HCT116 (cell line): ENCODE results near the gene UBTD1. TPM values are rescaled to one million over a fixed set of nuclear protein-coding genes. Genes with fewer than 3 reads are reported as not detected.
A peak's percentile ranks its signal among the peaks of the same experiment; 100 is the strongest.

Experiments
- ATAC-seq: fragments of 200-7000 bp; cut with Tn5 transposase; 2 replicates; pipeline ENCODE4 v1.9.1; 2020; ENCODE audit warnings: mild to moderate bottlenecking, moderate library complexity
- BruUV-seq: library from RNA; stranded (reverse); fragments of 400-500 nt; replicated peaks from 2 replicates; lab custom pipeline; 2021; lab: Mats Ljungman, UMichigan
- CTCF ChIA-PET: fragments of 300-600 bp; sonication (Branson Sonifier 250); formaldehyde crosslinking; loops from one replicate; lab custom pipeline; 2021; ENCODE audit warnings: antibody characterized with exemption; lab: Charles Lee
- POLR2A ChIA-PET: fragments of 300-600, 350-600 bp; sonication (Branson Sonifier 250); formaldehyde crosslinking; loops from one replicate; lab custom pipeline; 2021; ENCODE audit warnings: antibody characterized with exemption; lab: Charles Lee
- RAD21 ChIA-PET, 2 experiments: fragments of 300-600 bp; sonication (Branson Sonifier 250); formaldehyde crosslinking; loops; one replicate each; lab custom pipeline; 2023; ENCODE audit warnings: low total read pairs in 2 of 2; ENCODE audit not compliant: uncharacterized antibody in 2 of 2, unreplicated experiment in 2 of 2, low non-redundant PET in 1 of 2; lab: Charles Lee
- DNase-seq: peaks from one replicate; pipeline ENCODE4 v3.0.0-alpha.2; 2010; ENCODE audit warnings: low read depth, low spot score
- H2AFZ ChIP-seq: fragments of 200-600 bp; shearing (Covaris generic), sonication (generic); 2 replicates; pipeline ENCODE4 v1.6.1; 2017; ENCODE audit warnings: low read depth, mixed run types, mixed read lengths, antibody characterized with exemption, low read length; ENCODE audit not compliant: poor library complexity, severe bottlenecking
- H3K27ac ChIP-seq: 2 replicates; pipeline ENCODE4 v1.5.1; 2012; ENCODE audit warnings: low read depth, low read length
- H3K27me3 ChIP-seq: fragments of 200-600 bp; sonication (generic); 2 replicates; pipeline ENCODE4 v1.6.1; 2016; ENCODE audit warnings: mixed run types, low read length, mixed read lengths; ENCODE audit not compliant: insufficient read depth
- H3K36me3 ChIP-seq, 2 experiments: fragments of 200-500 bp in 1 of 2; fragments of 200-600 bp in 1 of 2; sonication (Bioruptor generic) in 1 of 2; sonication (generic) in 1 of 2; 2 replicates each; pipeline versions ENCODE4 v1.5.1 to v1.6.1; 2014 to 2016; ENCODE audit warnings: low read length in 2 of 2, inconsistent platforms in 1 of 2, mixed read lengths in 1 of 2, mixed run types in 1 of 2; ENCODE audit not compliant: insufficient read depth in 2 of 2, control insufficient read depth in 1 of 2
- H3K4me1 ChIP-seq, 2 experiments: fragments of 200-600 bp in 1 of 2; sonication (generic) in 1 of 2; 2 replicates each; pipeline versions ENCODE4 v1.5.1 to v1.6.1; 2012 to 2017; ENCODE audit warnings: low read length in 2 of 2, inconsistent platforms in 1 of 2, mild to moderate bottlenecking in 1 of 2, mixed read lengths in 1 of 2, mixed run types in 1 of 2, moderate library complexity in 1 of 2; ENCODE audit not compliant: insufficient read depth in 2 of 2, control insufficient read depth in 1 of 2
- H3K4me2 ChIP-seq: fragments of 200-600 bp; sonication (generic); 2 replicates; pipeline ENCODE4 v1.6.1; 2017; ENCODE audit warnings: mixed run types, low read length, mixed read lengths
- H3K4me3 ChIP-seq, 2 experiments: fragments of 200-600 bp in 1 of 2; sonication (generic) in 1 of 2; replicated peaks in 1 of 2; 2 replicates each; pipeline ENCODE4 v1.5.1; 2011 to 2016; ENCODE audit warnings: low read length in 2 of 2, control low read depth in 1 of 2, low read depth in 1 of 2, mild to moderate bottlenecking in 1 of 2, mixed read lengths in 1 of 2, mixed run types in 1 of 2
- H3K79me2 ChIP-seq: fragments of 200-600 bp; sonication (generic); 2 replicates; pipeline ENCODE4 v1.6.1; 2017; ENCODE audit warnings: mild to moderate bottlenecking, mixed run types, low read length, moderate library complexity, mixed read lengths; ENCODE audit not compliant: insufficient read depth
- H3K9ac ChIP-seq: fragments of 200-600 bp; sonication (generic); 2 replicates; pipeline ENCODE4 v1.6.1; 2016; ENCODE audit warnings: low read length, mixed read lengths
- H3K9me2 ChIP-seq: fragments of 200-600 bp; sonication (generic), shearing (Covaris generic); 2 replicates; pipeline ENCODE4 v1.6.1; 2017; ENCODE audit warnings: mixed run types, mild to moderate bottlenecking, moderate library complexity; ENCODE audit not compliant: insufficient read depth
- H3K9me3 ChIP-seq, 2 experiments: fragments of 200-500 bp in 1 of 2; fragments of 200-600 bp in 1 of 2; sonication (Bioruptor generic) in 1 of 2; sonication (generic) in 1 of 2; 2 replicates each; pipeline ENCODE4 v1.6.1; 2014 to 2017; ENCODE audit warnings: low read length in 2 of 2, mixed read lengths in 2 of 2, inconsistent platforms in 1 of 2, low read depth in 1 of 2, mild to moderate bottlenecking in 1 of 2, mixed run types in 1 of 2, moderate library complexity in 1 of 2; ENCODE audit not compliant: control insufficient read depth in 1 of 2, insufficient read depth in 1 of 2
- H4K20me1 ChIP-seq: fragments of 200-600 bp; sonication (generic), shearing (Covaris generic); 2 replicates; pipeline ENCODE4 v1.6.1; 2017; ENCODE audit warnings: mixed run types, mild to moderate bottlenecking, moderate library complexity; ENCODE audit not compliant: insufficient read depth
- CEBPB ChIP-seq: IDR thresholded peaks from 2 replicates; pipeline ENCODE4 v1.6.1; 2012; ENCODE audit warnings: low read depth
- EGR1 ChIP-seq: IDR thresholded peaks from 2 replicates; pipeline ENCODE4 v1.6.1; 2012; ENCODE audit warnings: low read depth
- ELF1 ChIP-seq: IDR thresholded peaks from 2 replicates; pipeline ENCODE4 v1.6.1; 2012; ENCODE audit warnings: low read depth, borderline replicate concordance
- JUND ChIP-seq: IDR thresholded peaks from 2 replicates; pipeline ENCODE4 v1.6.1; 2012
- POLR2AphosphoS5 ChIP-seq: IDR thresholded peaks from 2 replicates; pipeline ENCODE4 v1.6.1; 2011; ENCODE audit warnings: mild to moderate bottlenecking, low read depth, low read length, moderate library complexity
- RAD21 ChIP-seq: IDR thresholded peaks from 2 replicates; pipeline ENCODE4 v1.6.1; 2012; ENCODE audit warnings: low read depth, mild to moderate bottlenecking
- SIN3A ChIP-seq: IDR thresholded peaks from 2 replicates; pipeline ENCODE4 v1.6.1; 2012; ENCODE audit warnings: low read depth
- TCF7L2 ChIP-seq: IDR thresholded peaks from 2 replicates; pipeline ENCODE4 v1.7.0; 2011; ENCODE audit warnings: borderline replicate concordance, inconsistent platforms; ENCODE audit not compliant: insufficient read depth, insufficient read length; ENCODE audit errors: extremely low read depth
- YY1 ChIP-seq: IDR thresholded peaks from 2 replicates; pipeline ENCODE4 v1.6.1; 2011; ENCODE audit warnings: low read length, low read depth, moderate library complexity, mild to moderate bottlenecking; ENCODE audit not compliant: insufficient replicate concordance; ENCODE audit errors: extremely low read depth
- ZFX ChIP-seq: fragments of 450-650 bp; IDR thresholded peaks from 2 replicates; pipeline ENCODE4 v1.6.1; 2017
- intact Hi-C: fragments of 100-400 bp; cut with micrococcal nuclease; formaldehyde crosslinking; loops from 2 replicates; pipeline ENCODE4 v1.10.0; 2022
- total RNA-seq: library from RNA; stranded (reverse); gene quantifications from one replicate; pipeline ENCODE4 v1.2.1, GENCODE V29; 2021; ENCODE audit not compliant: unreplicated experiment
- TF ChIP-seq, protein P1 (sequence below): IDR thresholded peaks from 2 replicates; pipeline ENCODE4 v1.6.1; 2012; ENCODE audit warnings: low read depth
- TF ChIP-seq, protein P2 (sequence below): IDR thresholded peaks from 2 replicates; pipeline ENCODE4 v1.6.1; 2012

UBTD1 gene
- total RNA-seq, 1 experiment from 2014 or later, result 12.8 TPM

DNA sequence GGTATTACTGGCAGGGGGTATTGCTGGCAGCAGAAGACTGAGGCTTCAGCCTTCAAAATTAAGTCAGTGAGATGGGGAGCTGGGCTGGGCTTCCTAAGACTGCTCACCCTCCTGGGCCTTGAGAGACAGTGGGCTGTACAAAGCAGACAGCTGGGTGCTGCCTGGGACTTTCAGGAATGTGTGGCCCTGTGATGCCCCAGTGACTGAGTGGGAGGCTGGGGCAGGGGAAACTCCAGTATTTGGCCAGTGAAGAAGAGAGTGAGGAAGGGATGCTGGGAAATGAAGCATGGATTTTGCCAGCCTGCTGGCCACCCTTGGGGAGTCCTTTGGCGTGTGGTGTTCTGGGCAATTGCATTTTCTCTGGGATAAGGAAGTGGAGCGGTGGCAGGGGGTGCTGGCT, 74.3 kb downstream of the UBTD1 start (continued):
- TF ChIP-seq RAD21 (no peak), ELF1 (no peak), POLR2AphosphoS5 (no peak), JUND (no peak)

DNA sequence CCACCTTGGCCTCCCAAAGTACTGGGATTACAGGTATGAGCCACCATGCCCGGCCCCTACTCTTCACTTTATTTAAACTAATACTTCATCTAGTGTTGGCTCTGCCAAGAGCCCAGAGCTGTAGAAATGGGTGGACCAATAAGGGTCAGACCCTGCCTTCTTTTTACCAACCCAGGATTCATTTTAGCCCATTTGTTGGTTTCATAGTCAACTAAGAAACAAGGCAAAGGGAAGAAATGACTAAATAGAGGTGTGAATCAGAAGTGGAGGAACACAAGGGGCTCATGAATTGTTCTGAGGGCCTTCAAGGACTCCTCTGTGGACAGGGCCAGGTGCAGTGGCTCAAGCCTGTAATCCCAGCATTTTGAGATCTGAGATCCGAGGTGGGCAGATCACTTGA, 74.9 kb downstream of the UBTD1 start:
- H3K4me3 ChIP-seq, result no peak overlapping the region
- RAD21 ChIA-PET, result interaction anchor here in 1 of 2 experiments (1.2 kb wide), 1 partner anchor 39 kb away, joined by 3 read pairs; no protein-coding TSS in a partner anchor
- no peaks in the 10 kb centered on the region for H3K27me3 ChIP-seq
- H3K36me3 ChIP-seq, result no peaks in the 10 kb centered on the region
- intact Hi-C loops, result loop anchor here (2.0 kb wide), 1 partner anchor 31 kb away; no protein-coding TSS in a partner anchor
- peaks cover 53 to 60% of the 10 kb centered on the region in 2 experiments for H3K4me1 ChIP-seq
- H3K9ac ChIP-seq, result no peak overlapping the region
- CTCF ChIA-PET, result interaction anchor here (1.4 kb wide), 1 partner anchor 25 kb away, joined by 3 read pairs; no protein-coding TSS in a partner anchor
- H3K27ac ChIP-seq, result 0 out of 2 replicates have a peak overlapping the region, but pooled peaks have one; percentile 69
- no peak overlapping the region for H2AFZ ChIP-seq
- peak overlapping the region; percentile 76; the same call in 1 of the 2 replicates for H3K4me2 ChIP-seq
- no peak for ATAC-seq
- no peaks in the 10 kb centered on the region for H3K79me2 ChIP-seq
- no TSS peak for BruUV-seq
- POLR2A ChIA-PET, result interaction anchor here (1.8 kb wide), 1 partner anchor 114 kb away, joined by 3 read pairs; the partner anchor contains the start of gene AVPI1
- H3K9me3 ChIP-seq, result no peaks in the 10 kb centered on the region
- no peak for TF ChIP-seq ZFX
- no peak for TF ChIP-seq SIN3A
- no peak for TF ChIP-seq ELF1
- no peak for DNase-seq
- no peaks in the 10 kb centered on the region for H3K9me2 ChIP-seq
- H4K20me1 ChIP-seq, result no peaks in the 10 kb centered on the region

DNA sequence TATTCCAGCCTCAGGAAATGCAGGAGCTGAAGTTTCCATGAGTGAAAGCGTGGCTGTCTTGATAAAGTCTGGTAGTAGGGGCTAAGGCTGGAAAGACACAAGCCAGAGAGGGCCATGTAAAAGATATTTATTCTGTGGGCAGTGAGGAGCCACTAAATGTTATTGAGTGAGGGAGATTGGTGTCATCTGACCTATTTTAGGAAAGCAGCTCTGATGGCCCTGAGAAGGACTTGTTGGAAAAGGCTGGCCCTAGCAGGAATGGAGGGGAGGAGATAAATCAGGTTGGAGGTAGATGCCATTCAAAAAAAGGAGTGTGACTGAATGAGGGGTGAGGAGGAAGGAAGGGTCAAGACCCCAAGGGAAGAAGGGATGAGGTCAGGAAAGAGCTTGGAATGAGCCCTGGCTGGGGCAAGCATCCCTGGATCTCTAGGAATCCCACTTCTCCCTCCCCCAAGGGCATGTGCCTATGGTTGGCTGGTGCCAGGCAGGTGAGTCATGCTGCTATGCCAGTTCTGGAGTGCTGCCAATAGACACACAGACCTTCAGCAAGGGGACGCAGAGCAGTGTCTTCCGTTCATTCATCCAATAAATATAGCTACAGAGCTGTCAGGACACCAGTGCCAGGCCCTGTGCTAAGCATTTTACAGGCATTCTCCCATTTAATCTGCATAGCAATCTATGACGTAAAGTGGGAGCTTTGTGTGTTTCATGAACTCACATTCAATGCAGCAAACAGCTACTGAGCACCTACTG, 75.8 kb downstream of the UBTD1 start:
- Histone ChIP-seq H3K9me2 (no peaks in the 10 kb centered on the region), H3K4me1 (peaks cover 53 to 60% of the 10 kb centered on the region in 2 experiments), H3K27me3 (no peaks in the 10 kb centered on the region), H3K4me3 (peak overlapping the region in 1 of 2 experiments; percentile 44; a peak in 1 of 4 replicates), H3K4me2 (peak overlapping the region; percentile 76), H2AFZ (no peak overlapping the region), H3K27ac (peak overlapping the region; percentile 69), H3K79me2 (no peaks in the 10 kb centered on the region), H3K9me3 (no peaks in the 10 kb centered on the region), H3K36me3 (no peaks in the 10 kb centered on the region), H3K9ac (peak overlapping the region; percentile 47), H4K20me1 (no peaks in the 10 kb centered on the region)
- ChIA-PET RAD21 (interaction anchor here (0.7 to 1.2 kb wide), 3 partner anchors 9 to 38 kb away, joined by 3 to 4 read pairs (median 3); no protein-coding TSS in a partner anchor), CTCF (interaction anchor here (0.7 to 1.8 kb wide), 4 partner anchors 21 to 38 kb away, joined by 3 to 7 read pairs (median 3); no protein-coding TSS in a partner anchor), POLR2A (interaction anchor here (1.8 to 2.5 kb wide), 2 partner anchors 10 to 113 kb away, joined by 3 to 11 read pairs; partner anchors contain the start of genes AVPI1 and HOGA1)
- ATAC-seq (peak; percentile 74), DNase-seq (peak; percentile 85)
- intact Hi-C loops, result loop anchor here (2.0 kb wide), 1 partner anchor 32 kb away; no protein-coding TSS in a partner anchor
- BruUV-seq, result no TSS peak
- TF ChIP-seq TCF7L2, result no peak
- TF ChIP-seq, protein P1, sequence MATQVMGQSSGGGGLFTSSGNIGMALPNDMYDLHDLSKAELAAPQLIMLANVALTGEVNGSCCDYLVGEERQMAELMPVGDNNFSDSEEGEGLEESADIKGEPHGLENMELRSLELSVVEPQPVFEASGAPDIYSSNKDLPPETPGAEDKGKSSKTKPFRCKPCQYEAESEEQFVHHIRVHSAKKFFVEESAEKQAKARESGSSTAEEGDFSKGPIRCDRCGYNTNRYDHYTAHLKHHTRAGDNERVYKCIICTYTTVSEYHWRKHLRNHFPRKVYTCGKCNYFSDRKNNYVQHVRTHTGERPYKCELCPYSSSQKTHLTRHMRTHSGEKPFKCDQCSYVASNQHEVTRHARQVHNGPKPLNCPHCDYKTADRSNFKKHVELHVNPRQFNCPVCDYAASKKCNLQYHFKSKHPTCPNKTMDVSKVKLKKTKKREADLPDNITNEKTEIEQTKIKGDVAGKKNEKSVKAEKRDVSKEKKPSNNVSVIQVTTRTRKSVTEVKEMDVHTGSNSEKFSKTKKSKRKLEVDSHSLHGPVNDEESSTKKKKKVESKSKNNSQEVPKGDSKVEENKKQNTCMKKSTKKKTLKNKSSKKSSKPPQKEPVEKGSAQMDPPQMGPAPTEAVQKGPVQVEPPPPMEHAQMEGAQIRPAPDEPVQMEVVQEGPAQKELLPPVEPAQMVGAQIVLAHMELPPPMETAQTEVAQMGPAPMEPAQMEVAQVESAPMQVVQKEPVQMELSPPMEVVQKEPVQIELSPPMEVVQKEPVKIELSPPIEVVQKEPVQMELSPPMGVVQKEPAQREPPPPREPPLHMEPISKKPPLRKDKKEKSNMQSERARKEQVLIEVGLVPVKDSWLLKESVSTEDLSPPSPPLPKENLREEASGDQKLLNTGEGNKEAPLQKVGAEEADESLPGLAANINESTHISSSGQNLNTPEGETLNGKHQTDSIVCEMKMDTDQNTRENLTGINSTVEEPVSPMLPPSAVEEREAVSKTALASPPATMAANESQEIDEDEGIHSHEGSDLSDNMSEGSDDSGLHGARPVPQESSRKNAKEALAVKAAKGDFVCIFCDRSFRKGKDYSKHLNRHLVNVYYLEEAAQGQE, result no peak
- TF ChIP-seq EGR1, result no peak
- no peak for TF ChIP-seq ELF1
- peak; percentile 80 for TF ChIP-seq POLR2AphosphoS5
- TF ChIP-seq CEBPB, result no peak
- no peak for TF ChIP-seq YY1
- peak; percentile 68 for TF ChIP-seq SIN3A
- TF ChIP-seq ZFX, result no peak
- TF ChIP-seq RAD21, result no peak
- TF ChIP-seq, protein P2, sequence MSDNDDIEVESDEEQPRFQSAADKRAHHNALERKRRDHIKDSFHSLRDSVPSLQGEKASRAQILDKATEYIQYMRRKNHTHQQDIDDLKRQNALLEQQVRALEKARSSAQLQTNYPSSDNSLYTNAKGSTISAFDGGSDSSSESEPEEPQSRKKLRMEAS, result peak; percentile 70
